Caco-2 (cell line): ENCODE results near the gene P2RX2. TPM values are rescaled to one million over a fixed set of nuclear protein-coding genes. Genes with fewer than 3 reads are reported as not detected.
A peak's percentile ranks its signal among the peaks of the same experiment; 100 is the strongest.

Experiments used
- BruUV-seq: library from RNA; stranded (reverse); fragments of 400-500 nt; replicated peaks from 2 replicates; lab custom pipeline; 2021; lab: Mats Ljungman, UMichigan
- CTCF ChIA-PET: fragments of 300-600 bp; sonication (Branson Sonifier 250); formaldehyde crosslinking; loops from one replicate; lab custom pipeline; 2022; ENCODE audit warnings: antibody characterized with exemption; lab: Charles Lee
- POLR2A ChIA-PET: fragments of 300-600 bp; sonication (Branson Sonifier 250); formaldehyde crosslinking; loops from one replicate; lab custom pipeline; 2022; ENCODE audit warnings: antibody characterized with exemption; lab: Charles Lee
- DNase-seq, 2 experiments: peaks; one replicate each; pipeline versions ENCODE4 v3.0.0 to v3.0.0-alpha.2; 2020 to 2022
- H3K27me3 ChIP-seq: replicated peaks from 2 replicates; pipeline ENCODE4 v1.6.0; 2011; ENCODE audit warnings: low read length; ENCODE audit not compliant: control insufficient read depth, insufficient read depth
- H3K36me3 ChIP-seq: 2 replicates; pipeline ENCODE4 v1.5.1; 2011; ENCODE audit warnings: low read length; ENCODE audit not compliant: control insufficient read depth, insufficient read depth
- H3K4me1 ChIP-seq: fragments of 250-450 bp; sonication (Bioruptor Pico); 2 replicates; pipeline ENCODE4 v1.5.1; 2020; ENCODE audit warnings: mild to moderate bottlenecking
- H3K4me3 ChIP-seq: 2 replicates; pipeline ENCODE4 v1.5.1; 2011; ENCODE audit warnings: low read depth, mild to moderate bottlenecking, control low read depth, low read length
- H3K9me3 ChIP-seq: fragments of 250-450 bp; sonication (Bioruptor Pico); 2 replicates; pipeline ENCODE4 v1.5.1; 2020; ENCODE audit warnings: mild to moderate bottlenecking, moderate library complexity
- H3K27ac Mint-ChIP-seq: one replicate; pipeline ENCODE4 v1.8.0; 2022; ENCODE audit warnings: mixed read lengths; ENCODE audit not compliant: unreplicated experiment
- H3K27me3 Mint-ChIP-seq: one replicate; pipeline ENCODE4 v1.8.0; 2022; ENCODE audit warnings: mixed read lengths; ENCODE audit not compliant: insufficient read depth, unreplicated experiment
- H3K36me3 Mint-ChIP-seq: one replicate; pipeline ENCODE4 v1.8.0; 2022; ENCODE audit warnings: mild to moderate bottlenecking, mixed read lengths; ENCODE audit not compliant: insufficient read depth, unreplicated experiment
- H3K4me1 Mint-ChIP-seq: one replicate; pipeline ENCODE4 v1.8.0; 2022; ENCODE audit warnings: low read depth, mixed read lengths; ENCODE audit not compliant: unreplicated experiment
- H3K4me3 Mint-ChIP-seq: one replicate; pipeline ENCODE4 v1.8.0; 2022; ENCODE audit warnings: mild to moderate bottlenecking, moderate library complexity, mixed read lengths; ENCODE audit not compliant: unreplicated experiment
- H3K9me3 Mint-ChIP-seq: one replicate; pipeline ENCODE4 v1.8.0; 2022; ENCODE audit warnings: mixed read lengths; ENCODE audit not compliant: unreplicated experiment
- CTCF ChIP-seq, 2 experiments: fragments of 200-600 bp in 1 of 2; IDR thresholded peaks; 1 replicate in 1 of 2; 2 replicates in 1 of 2; pipeline versions ENCODE4 v1.5.1 to v1.8.0; 2011 to 2022; ENCODE audit warnings: antibody characterized with exemption in 1 of 2, control low read depth in 1 of 2, inconsistent platforms in 1 of 2, low read depth in 1 of 2, low read length in 1 of 2, mild to moderate bottlenecking in 1 of 2, moderate library complexity in 1 of 2; ENCODE audit not compliant: insufficient read depth in 1 of 2, severe bottlenecking in 1 of 2, unreplicated experiment in 1 of 2
- intact Hi-C: fragments of 100-400 bp; cut with micrococcal nuclease; formaldehyde crosslinking; loops from one replicate; pipeline ENCODE4 v1.10.0; 2022; ENCODE audit not compliant: unreplicated experiment
- total RNA-seq: library from RNA; stranded (reverse); gene quantifications from 2 replicates; pipeline ENCODE4 v1.2.3, GENCODE V29; 2022

P2RX2 gene
- total RNA-seq, 1 experiment from 2014 or later = not detected

- CTCF ChIA-PET = interaction anchor here (1.9 kb wide), 1 partner anchor 12 kb away, joined by 5 read pairs; no protein-coding TSS in a partner anchor
- Histone ChIP-seq H3K4me3 (no peak overlapping the region), H3K27me3 (no peaks in the 10 kb centered on the region), H3K4me1 (peaks cover 16% of the 10 kb centered on the region; the same call in 1 of the 2 replicates), H3K9me3 (no peaks in the 10 kb centered on the region), H3K36me3 (no peaks in the 10 kb centered on the region)
- Mint-ChIP-seq H3K27me3 (peaks cover 1% of the 10 kb centered on the region), H3K27ac (no peak overlapping the region), H3K4me3 (no peak overlapping the region), H3K36me3 (peaks cover 16% of the 10 kb centered on the region), H3K4me1 (peaks cover 5% of the 10 kb centered on the region), H3K9me3 (peaks cover 5% of the 10 kb centered on the region)
- no peak for TF ChIP-seq CTCF (IDR thresholded peaks at IDR 0.05; ENCODE audit: insufficient read depth in 1 of 2, low read depth in 1 of 2, low read length in 1 of 2, severe bottlenecking in 1 of 2, unreplicated experiment in 1 of 2)
- peak in 1 of 2 experiments; percentile 21 for DNase-seq
- POLR2A ChIA-PET = no interaction called here
- no TSS peak for BruUV-seq
- intact Hi-C loops = no loop called here
Measured at GRCh38 chr12:132602572-132603239, 15.9 kb upstream of the P2RX2 start.

GRCh38 chr12:132603240-132604150 is 15.1 kb upstream of the P2RX2 start:
- intact Hi-C loops = no loop called here
- peak in 1 of 2 experiments; percentile 34 for DNase-seq
- H3K27me3 Mint-ChIP-seq = no peaks in the 10 kb centered on the region
- H3K27ac Mint-ChIP-seq = no peak overlapping the region
- no peaks in the 10 kb centered on the region for H3K9me3 ChIP-seq
- peaks cover 7% of the 10 kb centered on the region for H3K4me1 Mint-ChIP-seq
- TF ChIP-seq CTCF (IDR thresholded peaks at IDR 0.05; ENCODE audit: insufficient read depth in 1 of 2, low read depth in 1 of 2, low read length in 1 of 2, severe bottlenecking in 1 of 2, unreplicated experiment in 1 of 2) = no peak
- peaks cover 21% of the 10 kb centered on the region for H3K4me1 ChIP-seq
- peaks cover 12% of the 10 kb centered on the region for H3K36me3 Mint-ChIP-seq
- H3K4me3 ChIP-seq = no peak overlapping the region
- no peaks in the 10 kb centered on the region for H3K27me3 ChIP-seq
- H3K9me3 Mint-ChIP-seq = no peaks in the 10 kb centered on the region
- POLR2A ChIA-PET = no interaction called here
- H3K4me3 Mint-ChIP-seq = no peak overlapping the region
- CTCF ChIA-PET = interaction anchor here (0.5 to 1.9 kb wide), 2 partner anchors 11 to 145 kb away, joined by 5 to 6 read pairs; no protein-coding TSS in a partner anchor
- no peaks in the 10 kb centered on the region for H3K36me3 ChIP-seq
- BruUV-seq = no TSS peak

- Mint-ChIP-seq H3K4me1 (peaks cover 7% of the 10 kb centered on the region), H3K27me3 (no peaks in the 10 kb centered on the region), H3K4me3 (no peak overlapping the region), H3K36me3 (peaks cover 8% of the 10 kb centered on the region), H3K9me3 (no peaks in the 10 kb centered on the region), H3K27ac (no peak overlapping the region)
- H3K4me3 ChIP-seq = no peak overlapping the region
- DNase-seq = no peak
- ChIA-PET POLR2A (no interaction called here), CTCF (interaction anchor here (0.5 kb wide), 1 partner anchor 145 kb away, joined by 6 read pairs; no protein-coding TSS in a partner anchor)
- H3K27me3 ChIP-seq = no peaks in the 10 kb centered on the region
- H3K4me1 ChIP-seq = peaks cover 27% of the 10 kb centered on the region
- intact Hi-C loops = no loop called here
- no peaks in the 10 kb centered on the region for H3K9me3 ChIP-seq
- no TSS peak for BruUV-seq
- H3K36me3 ChIP-seq = no peaks in the 10 kb centered on the region
- TF ChIP-seq CTCF (IDR thresholded peaks at IDR 0.05; ENCODE audit: insufficient read depth in 1 of 2, low read depth in 1 of 2, low read length in 1 of 2, severe bottlenecking in 1 of 2, unreplicated experiment in 1 of 2) = no peak
Measured at GRCh38 chr12:132604151-132604618, 14.4 kb upstream of the P2RX2 start.
